T-helper 17 cell (primary cell): ENCODE data around the gene ICAM2. TPM values are rescaled to one million over a fixed set of nuclear protein-coding genes. Genes with fewer than 3 reads are reported as not detected.
A peak's percentile ranks its signal among the peaks of the same experiment; 100 is the strongest.

ENCODE experiments used
- ATAC-seq: fragments of 150-1000 bp; cut with Tn5 transposase; 2 replicates; pipeline ENCODE4 v1.10.0; 2021; ENCODE audit warnings: mild to moderate bottlenecking, moderate library complexity
- DNase-seq, 3 donors: peaks; one replicate each; pipeline versions ENCODE4 v3.0.0 to v3.0.0-alpha.2; 2020 to 2021
- H3K9me3 ChIP-seq: one replicate; pipeline ENCODE4 v1.7.0; 2013; ENCODE audit warnings: low read length, mild to moderate bottlenecking; ENCODE audit not compliant: control insufficient read depth, poor library complexity, severe bottlenecking
- H3K27ac Mint-ChIP-seq: one replicate; pipeline ENCODE4 v1.8.0; 2022; ENCODE audit warnings: mild to moderate bottlenecking, moderate library complexity, mixed read lengths
- H3K27me3 Mint-ChIP-seq: one replicate; pipeline ENCODE4 v1.8.0; 2022; ENCODE audit warnings: mixed read lengths
- H3K36me3 Mint-ChIP-seq: one replicate; pipeline ENCODE4 v1.8.0; 2022; ENCODE audit warnings: low read depth, mixed read lengths
- H3K4me1 Mint-ChIP-seq: one replicate; pipeline ENCODE4 v1.8.0; 2022; ENCODE audit warnings: mild to moderate bottlenecking, mixed read lengths
- H3K4me3 Mint-ChIP-seq: one replicate; pipeline ENCODE4 v1.8.0; 2022; ENCODE audit warnings: mild to moderate bottlenecking, moderate library complexity, mixed read lengths
- total RNA-seq, 4 donors: library from RNA in 2 of 4; stranded (reverse) in 2 of 4; gene quantifications; one replicate each; pipeline ENCODE4 v1.2.3 and lab custom pipeline; 2022 to 2026

Gene ICAM2
- total RNA-seq, 2 donors from 2014 or later: 113 to 115 TPM

- ATAC-seq (peak; percentile 74), DNase-seq (peak in 2 of 3 donors; percentile 24 to 45)
- peak overlapping the region; percentile 4 for H3K27ac Mint-ChIP-seq
- H3K36me3 Mint-ChIP-seq: no peaks in the 10 kb centered on the region
- no peak overlapping the region for H3K4me3 Mint-ChIP-seq
- H3K9me3 ChIP-seq: no peaks in the 10 kb centered on the region
- H3K27me3 Mint-ChIP-seq: no peaks in the 10 kb centered on the region
- H3K4me1 Mint-ChIP-seq: peaks cover 11% of the 10 kb centered on the region
Observed at GRCh38 chr17:63961355-63962212, 58.8 kb downstream of the ICAM2 start.

- Mint-ChIP-seq H3K27ac (no peak overlapping the region), H3K36me3 (no peaks in the 10 kb centered on the region), H3K27me3 (no peaks in the 10 kb centered on the region), H3K4me3 (no peak overlapping the region), H3K4me1 (peaks cover 13% of the 10 kb centered on the region)
- DNase-seq: no peak
- H3K9me3 ChIP-seq: no peaks in the 10 kb centered on the region
- ATAC-seq: no peak
Observed at GRCh38 chr17:63960430-63960829, 60.0 kb downstream of the ICAM2 start.

- H3K27me3 Mint-ChIP-seq: no peaks in the 10 kb centered on the region
- no peak overlapping the region for H3K27ac Mint-ChIP-seq
- H3K4me3 Mint-ChIP-seq: no peak overlapping the region
- DNase-seq: no peak
- H3K36me3 Mint-ChIP-seq: no peaks in the 10 kb centered on the region
- peaks cover 13% of the 10 kb centered on the region for H3K4me1 Mint-ChIP-seq
- ATAC-seq: no peak
- H3K9me3 ChIP-seq: no peaks in the 10 kb centered on the region
Observed at GRCh38 chr17:63960006-63960405, 60.4 kb downstream of the ICAM2 start.

- no peaks in the 10 kb centered on the region for H3K27me3 Mint-ChIP-seq
- H3K4me1 Mint-ChIP-seq: peaks cover 17% of the 10 kb centered on the region
- peak overlapping the region; percentile 34 for H3K27ac Mint-ChIP-seq
- DNase-seq: no peak
- H3K9me3 ChIP-seq: no peaks in the 10 kb centered on the region
- no peak overlapping the region for H3K4me3 Mint-ChIP-seq
- no peaks in the 10 kb centered on the region for H3K36me3 Mint-ChIP-seq
- ATAC-seq: no peak
Observed at GRCh38 chr17:63956296-63956920, 64.0 kb downstream of the ICAM2 start.

GRCh38 chr17:63955791-63956190 lies 64.6 kb downstream of the ICAM2 start:
- no peaks in the 10 kb centered on the region for H3K36me3 Mint-ChIP-seq
- H3K4me3 Mint-ChIP-seq: no peak overlapping the region
- DNase-seq: no peak
- H3K4me1 Mint-ChIP-seq: peaks cover 20% of the 10 kb centered on the region
- H3K27me3 Mint-ChIP-seq: no peaks in the 10 kb centered on the region
- H3K9me3 ChIP-seq: no peaks in the 10 kb centered on the region
- ATAC-seq: no peak
- H3K27ac Mint-ChIP-seq: peak overlapping the region; percentile 34

- no peak overlapping the region for H3K4me3 Mint-ChIP-seq
- no peak overlapping the region for H3K27ac Mint-ChIP-seq
Observed at GRCh38 chr17:63955232-63955631, 65.2 kb downstream of the ICAM2 start.

GRCh38 chr17:63954402-63955063 lies 65.9 kb downstream of the ICAM2 start:
- Mint-ChIP-seq H3K27me3 (no peaks in the 10 kb centered on the region), H3K27ac (peak overlapping the region; percentile 82), H3K4me3 (peak overlapping the region; percentile 65), H3K4me1 (peaks cover 20% of the 10 kb centered on the region), H3K36me3 (no peaks in the 10 kb centered on the region)
- ATAC-seq (peak; percentile 79), DNase-seq (no peak)
- H3K9me3 ChIP-seq: no peaks in the 10 kb centered on the region

More at GRCh38 chr17:63955232-63955631, 65.2 kb downstream of the ICAM2 start:
- Mint-ChIP-seq H3K36me3 (no peaks in the 10 kb centered on the region), H3K27me3 (no peaks in the 10 kb centered on the region), H3K4me1 (peaks cover 20% of the 10 kb centered on the region)
- ATAC-seq (no peak), DNase-seq (no peak)
- H3K9me3 ChIP-seq: no peaks in the 10 kb centered on the region

Other genes starting within 250 kb of the ICAM2 start
- gene CCDC47, start 247.0 kb downstream of the ICAM2 start, total RNA-seq: 10 to 100 TPM; 32.6 to 33.5 TPM
- 10 to 100 TPM; 81.6 to 93.6 TPM for gene DDX42, start 246.5 kb downstream of the ICAM2 start, total RNA-seq
- gene PSMC5, start 193.2 kb downstream of the ICAM2 start, total RNA-seq: 10 to 100 TPM; 83.5 to 92.2 TPM
- gene FTSJ3, start 193.0 kb downstream of the ICAM2 start, total RNA-seq: 10 to 100 TPM; 44.2 to 54.3 TPM
- 100 to 1,000 TPM in 1 of 2 donors, 10 to 100 TPM in 1; 95.3 to 106 TPM for gene SMARCD2, start 177.9 kb downstream of the ICAM2 start, total RNA-seq
- gene CSH2, start 147.0 kb downstream of the ICAM2 start, total RNA-seq: 1 to 10 TPM; 3.6 to 4.0 TPM
- not detected for gene GH2, start 138.7 kb downstream of the ICAM2 start, total RNA-seq
- gene CSH1, start 124.1 kb downstream of the ICAM2 start, total RNA-seq: 10 to 100 TPM in 1 of 2 donors, 1 to 10 TPM in 1; 9.9 to 11.3 TPM
- not detected for gene CSHL1, start 109.4 kb downstream of the ICAM2 start, total RNA-seq
- not detected for gene GH1, start 101.8 kb downstream of the ICAM2 start, total RNA-seq
- 10 to 100 TPM; 19.5 to 31.1 TPM for gene CD79B, start 88.3 kb downstream of the ICAM2 start, total RNA-seq
- gene SCN4A, start 47.7 kb downstream of the ICAM2 start, total RNA-seq: under 1 TPM; 0.02 to 0.16 TPM
- 1 to 10 TPM; 1.7 to 3.3 TPM for gene PRR29, start 22.3 kb downstream of the ICAM2 start, total RNA-seq
- gene ERN1, start 109.5 kb upstream of the ICAM2 start, total RNA-seq: 100 to 1,000 TPM; 185 to 196 TPM
- 1 to 10 TPM; 8.4 to 8.7 TPM for gene TEX2, start 242.6 kb upstream of the ICAM2 start, total RNA-seq